22Rv1 (cell line): Measurements from ENCODE around the gene CCDC34.

ENCODE experiments used
- ZFX ChIP-seq: fragments of 450-650 bp; IDR thresholded peaks from 2 replicates; pipeline ENCODE4 v1.6.1; 2017; ENCODE audit warnings: antibody characterized with exemption, borderline replicate concordance
- TF ChIP-seq, protein P1 (sequence below): fragments of 450-650 bp; IDR thresholded peaks from 2 replicates; pipeline ENCODE4 v1.5.1; 2017; ENCODE audit warnings: mild to moderate bottlenecking

GRCh38 chr11:27353593-27354358, 9.2 kb downstream of the CCDC34 start:
- TF ChIP-seq, protein P1, sequence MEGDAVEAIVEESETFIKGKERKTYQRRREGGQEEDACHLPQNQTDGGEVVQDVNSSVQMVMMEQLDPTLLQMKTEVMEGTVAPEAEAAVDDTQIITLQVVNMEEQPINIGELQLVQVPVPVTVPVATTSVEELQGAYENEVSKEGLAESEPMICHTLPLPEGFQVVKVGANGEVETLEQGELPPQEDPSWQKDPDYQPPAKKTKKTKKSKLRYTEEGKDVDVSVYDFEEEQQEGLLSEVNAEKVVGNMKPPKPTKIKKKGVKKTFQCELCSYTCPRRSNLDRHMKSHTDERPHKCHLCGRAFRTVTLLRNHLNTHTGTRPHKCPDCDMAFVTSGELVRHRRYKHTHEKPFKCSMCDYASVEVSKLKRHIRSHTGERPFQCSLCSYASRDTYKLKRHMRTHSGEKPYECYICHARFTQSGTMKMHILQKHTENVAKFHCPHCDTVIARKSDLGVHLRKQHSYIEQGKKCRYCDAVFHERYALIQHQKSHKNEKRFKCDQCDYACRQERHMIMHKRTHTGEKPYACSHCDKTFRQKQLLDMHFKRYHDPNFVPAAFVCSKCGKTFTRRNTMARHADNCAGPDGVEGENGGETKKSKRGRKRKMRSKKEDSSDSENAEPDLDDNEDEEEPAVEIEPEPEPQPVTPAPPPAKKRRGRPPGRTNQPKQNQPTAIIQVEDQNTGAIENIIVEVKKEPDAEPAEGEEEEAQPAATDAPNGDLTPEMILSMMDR = no peak
- TF ChIP-seq ZFX = no peak
